Gastroesophageal sphincter (tissue), 3 donors: Measurements from ENCODE around the gene TBR1.

Experiments used
- EP300 ChIP-seq: sonication (generic); formaldehyde crosslinking; IDR thresholded peaks from one replicate; pipeline ENCODE4 v1.6.1; 2017; ENCODE audit warnings: antibody characterized with exemption, mild to moderate bottlenecking
- POLR2A ChIP-seq, 2 donors: fragments of 450-650 bp; IDR thresholded peaks; one replicate each; pipeline ENCODE4 v1.6.1; 2017; ENCODE audit warnings: antibody characterized with exemption in 2 of 2, mild to moderate bottlenecking in 2 of 2, moderate library complexity in 1 of 2
- TF ChIP-seq, protein P1 (sequence below), 4 experiments: fragments of 200-600 bp in 2 of 4; fragments of 450-650 bp in 2 of 4; sonication (generic) in 1 of 4; IDR thresholded peaks; one replicate each; pipeline ENCODE4 v1.5.1; 2017 to 2019; ENCODE audit warnings: antibody characterized with exemption in 4 of 4, mild to moderate bottlenecking in 2 of 4, moderate library complexity in 2 of 4

- TF ChIP-seq, protein P1, sequence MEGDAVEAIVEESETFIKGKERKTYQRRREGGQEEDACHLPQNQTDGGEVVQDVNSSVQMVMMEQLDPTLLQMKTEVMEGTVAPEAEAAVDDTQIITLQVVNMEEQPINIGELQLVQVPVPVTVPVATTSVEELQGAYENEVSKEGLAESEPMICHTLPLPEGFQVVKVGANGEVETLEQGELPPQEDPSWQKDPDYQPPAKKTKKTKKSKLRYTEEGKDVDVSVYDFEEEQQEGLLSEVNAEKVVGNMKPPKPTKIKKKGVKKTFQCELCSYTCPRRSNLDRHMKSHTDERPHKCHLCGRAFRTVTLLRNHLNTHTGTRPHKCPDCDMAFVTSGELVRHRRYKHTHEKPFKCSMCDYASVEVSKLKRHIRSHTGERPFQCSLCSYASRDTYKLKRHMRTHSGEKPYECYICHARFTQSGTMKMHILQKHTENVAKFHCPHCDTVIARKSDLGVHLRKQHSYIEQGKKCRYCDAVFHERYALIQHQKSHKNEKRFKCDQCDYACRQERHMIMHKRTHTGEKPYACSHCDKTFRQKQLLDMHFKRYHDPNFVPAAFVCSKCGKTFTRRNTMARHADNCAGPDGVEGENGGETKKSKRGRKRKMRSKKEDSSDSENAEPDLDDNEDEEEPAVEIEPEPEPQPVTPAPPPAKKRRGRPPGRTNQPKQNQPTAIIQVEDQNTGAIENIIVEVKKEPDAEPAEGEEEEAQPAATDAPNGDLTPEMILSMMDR (IDR thresholded peaks at IDR 0.05): no peak
- TF ChIP-seq POLR2A (IDR thresholded peaks at IDR 0.05) (no peak), EP300 (no peak)
These were observed 24.2 kb upstream of the TBR1 start for GRCh38 chr2:161391737-161392506.
